BLaER1 treated with 17β-estradiol and CSF1 and Interleukin-3, amounts not matched to agents 10 nM and 100 nM (cell line): Measurements from ENCODE around the gene HAGHL.
"Not testable (repeated sequence)": the region's sequence is repeated elsewhere in the genome, so short reads cannot be mapped to it uniquely, and the experiment has no call there.

ENCODE experiments used
- H3K27ac ChIP-seq, 11 experiments: shearing (Covaris generic); formaldehyde crosslinking; 2 replicates each; pipeline ENCODE4 v1.8.1; 2022
- H3K27me3 ChIP-seq, 11 experiments: shearing (Covaris generic); formaldehyde crosslinking; 2 replicates each; pipeline ENCODE4 v1.8.1; 2022
- H3K36me3 ChIP-seq, 11 experiments: shearing (Covaris generic); formaldehyde crosslinking; 2 replicates each; pipeline ENCODE4 v1.8.1; 2022
- H3K4me1 ChIP-seq, 10 experiments: shearing (Covaris generic); formaldehyde crosslinking; 2 replicates each; pipeline ENCODE4 v1.8.1; 2022
- H3K4me2 ChIP-seq, 11 experiments: shearing (Covaris generic); formaldehyde crosslinking; 2 replicates each; pipeline ENCODE4 v1.8.1; 2022
- H3K4me3 ChIP-seq, 10 experiments: shearing (Covaris generic); formaldehyde crosslinking; 2 replicates each; pipeline ENCODE4 v1.8.1; 2022
- H3K9ac ChIP-seq, 11 experiments: shearing (Covaris generic); formaldehyde crosslinking; 2 replicates each; pipeline ENCODE4 v1.8.1; 2022
- H3K9me3 ChIP-seq, 11 experiments: shearing (Covaris generic); formaldehyde crosslinking; replicated peaks in 1 of 11; 2 replicates each; pipeline ENCODE4 v1.8.1; 2022
- H4K20me1 ChIP-seq, 11 experiments: shearing (Covaris generic); formaldehyde crosslinking; 2 replicates each; pipeline ENCODE4 v1.8.1; 2022
- Cebpa-rat ChIP-seq, 11 experiments: shearing (Covaris generic); IDR thresholded peaks; 2 replicates each; pipeline ENCODE4 v1.8.1; 2022

The HAGHL gene

DNA sequence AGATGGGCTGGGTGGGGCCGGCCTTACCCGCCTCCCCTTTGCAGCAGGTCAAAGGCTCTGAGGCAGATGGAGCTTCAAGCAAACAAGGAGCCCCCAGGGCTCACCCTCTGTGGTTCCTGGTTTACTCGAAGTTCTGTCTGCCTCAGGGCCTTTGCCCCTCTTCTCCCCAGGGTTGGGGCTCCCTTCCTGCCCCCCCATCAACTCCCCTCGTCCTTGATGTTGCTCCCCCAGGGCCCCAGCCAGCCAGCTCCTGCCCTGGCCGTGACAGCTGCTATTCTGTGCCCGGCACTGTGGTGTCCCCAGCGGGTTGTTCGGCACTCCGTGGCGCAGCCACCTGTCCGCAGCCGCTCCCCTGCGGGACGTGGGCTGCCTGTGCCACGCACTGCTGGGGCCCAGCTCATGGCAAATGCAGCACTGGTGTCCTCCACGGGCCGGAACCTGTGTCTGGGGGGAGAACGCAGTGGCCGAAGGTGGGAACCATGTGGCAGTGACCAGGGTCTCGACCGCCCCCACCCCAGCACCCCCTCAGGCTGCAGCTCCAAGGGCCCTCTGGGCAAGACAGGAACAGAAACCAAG lies 16.3 kb upstream of the HAGHL start:
- H3K27ac ChIP-seq: no peak overlapping the region
- peaks cover 67 to 94% (median 89%) of the 10 kb centered on the region in 11 experiments for H3K27me3 ChIP-seq
- peaks cover 15 to 56% (median 47%) of the 10 kb centered on the region in 10 experiments for H3K4me1 ChIP-seq
- no peak overlapping the region; a peak in 1 of 20 replicates for H3K4me3 ChIP-seq
- H3K4me2 ChIP-seq: peak overlapping the region in 9 of 11 experiments; percentile 25 to 82 (median 56); a peak in 17 of 22 replicates
- H3K9me3 ChIP-seq: no peaks in the 10 kb centered on the region
- no peaks in the 10 kb centered on the region for H3K36me3 ChIP-seq
- H4K20me1 ChIP-seq: peaks cover 0 to 79% (median 49%) of the 10 kb centered on the region in 11 experiments; a peak in 18 of 22 replicates
- no peak for TF ChIP-seq Cebpa-rat (IDR thresholded peaks at IDR 0.05)
- H3K9ac ChIP-seq: peak overlapping the region in 4 of 11 experiments; percentile 12 to 23 (median 16); a peak in 3 of 22 replicates

DNA sequence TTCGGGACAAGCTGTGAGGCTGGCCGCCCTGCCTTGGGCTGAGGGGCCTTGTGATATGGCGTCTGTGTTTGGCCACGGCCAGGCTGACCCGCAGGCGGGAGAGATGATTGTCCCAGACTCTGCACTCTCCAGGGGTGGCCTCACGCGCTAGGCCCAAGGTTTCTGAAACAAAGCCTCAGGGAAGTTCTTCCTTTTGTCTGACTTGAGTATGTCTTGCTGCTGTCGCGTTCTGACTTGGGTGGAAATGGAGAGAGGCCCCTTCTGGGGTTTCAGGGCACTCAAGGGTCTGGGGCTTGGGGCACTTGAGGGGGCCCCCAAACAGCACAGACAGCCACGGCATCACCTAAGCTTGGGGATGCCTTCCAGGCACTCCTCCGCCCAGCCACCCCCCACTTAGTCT lies 15.8 kb upstream of the HAGHL start:
- peaks cover 20 to 59% (median 50%) of the 10 kb centered on the region in 10 experiments for H3K4me1 ChIP-seq
- no peak for TF ChIP-seq Cebpa-rat (IDR thresholded peaks at IDR 0.05)

DNA sequence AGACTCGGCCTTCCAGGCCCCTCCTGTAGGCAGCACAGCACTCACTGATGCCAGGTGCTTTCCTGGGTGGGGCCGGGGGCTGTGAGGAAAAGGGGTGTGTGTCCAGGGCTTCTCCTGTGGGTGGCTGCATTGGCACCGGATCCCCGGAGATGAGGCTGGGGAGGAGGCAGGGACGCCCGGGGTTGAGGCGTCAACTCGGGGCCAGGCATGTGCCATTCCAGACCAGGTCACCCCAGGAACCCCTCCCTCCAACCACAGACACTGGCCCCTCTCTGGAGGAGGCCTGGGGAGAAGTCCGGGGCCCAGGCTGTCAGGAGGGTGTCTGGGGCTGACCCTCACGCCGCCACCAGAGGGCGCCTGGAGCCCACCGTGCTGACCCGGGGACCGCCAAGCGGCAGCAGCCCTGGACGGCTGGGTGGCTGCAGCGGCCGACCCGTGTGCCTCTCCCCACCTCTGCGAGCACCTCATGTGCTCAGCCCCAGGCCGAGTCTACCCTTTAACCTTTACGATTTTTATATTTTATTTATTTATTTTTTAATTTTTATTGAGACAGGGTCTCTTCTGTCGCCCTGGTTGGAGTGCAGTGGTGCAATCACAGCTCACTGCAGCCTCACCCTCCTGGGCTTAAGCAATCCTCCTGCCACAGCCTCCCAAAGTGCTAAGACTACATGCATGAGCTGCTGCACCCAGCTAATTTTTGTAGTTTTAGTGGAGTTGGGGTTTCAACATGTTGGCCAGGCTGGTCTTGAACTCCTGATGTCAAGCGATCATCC lies 15.2 kb upstream of the HAGHL start:
- Histone ChIP-seq H3K4me2 (peak overlapping the region in 7 of 11 experiments; percentile 54 to 82 (median 62); a peak in 11 of 22 replicates), H3K9me3 (no peaks in the 10 kb centered on the region), H3K4me3 (no peak overlapping the region), H3K27me3 (peaks cover 67 to 94% (median 89%) of the 10 kb centered on the region in 11 experiments), H3K4me1 (peaks cover 27 to 59% (median 50%) of the 10 kb centered on the region in 10 experiments), H3K9ac (no peak overlapping the region), H3K27ac (no peak overlapping the region), H4K20me1 (peaks cover 0 to 81% (median 52%) of the 10 kb centered on the region in 11 experiments; a peak in 19 of 22 replicates), H3K36me3 (no peaks in the 10 kb centered on the region)
- peak in 1 of 11 experiments; percentile 65; a peak in 1 of 22 replicates for TF ChIP-seq Cebpa-rat (IDR thresholded peaks at IDR 0.05)

More for the DNA sequence above, 15.8 kb upstream of the HAGHL start:
- H3K27ac ChIP-seq: no peak overlapping the region
- H3K9me3 ChIP-seq: no peaks in the 10 kb centered on the region
- H4K20me1 ChIP-seq: peaks cover 0 to 81% (median 52%) of the 10 kb centered on the region in 11 experiments; a peak in 19 of 22 replicates
- peak overlapping the region in 9 of 11 experiments; percentile 25 to 82 (median 56); a peak in 16 of 22 replicates for H3K4me2 ChIP-seq
- H3K4me3 ChIP-seq: no peak overlapping the region; a peak in 1 of 20 replicates
- peak overlapping the region in 4 of 11 experiments; percentile 12 to 23 (median 16); a peak in 3 of 22 replicates for H3K9ac ChIP-seq
- peaks cover 67 to 94% (median 89%) of the 10 kb centered on the region in 11 experiments for H3K27me3 ChIP-seq
- no peaks in the 10 kb centered on the region for H3K36me3 ChIP-seq

DNA sequence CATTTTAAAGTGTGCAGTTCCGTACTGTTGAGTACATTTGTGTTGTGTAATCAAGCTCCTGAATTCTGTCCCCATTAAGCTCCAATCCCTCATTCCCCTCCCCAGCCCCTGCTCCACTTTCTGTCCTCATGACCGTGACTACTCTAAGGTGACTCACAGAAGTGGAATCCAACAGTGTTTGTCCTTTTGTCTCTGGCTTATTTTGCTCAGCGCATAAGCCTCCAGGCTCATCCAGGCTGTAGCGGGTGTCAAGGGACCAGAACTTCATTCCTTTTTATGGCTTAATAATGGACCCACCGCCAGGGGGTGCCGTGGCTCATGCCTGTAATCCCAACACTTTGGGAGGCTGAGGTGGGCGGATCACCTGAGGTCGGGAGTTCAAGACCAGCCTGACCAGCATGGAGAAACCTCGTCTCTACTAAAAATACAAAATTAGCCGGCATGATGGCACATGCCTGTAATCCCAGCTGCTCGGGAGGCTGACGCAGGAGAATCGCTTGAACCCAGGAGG lies 14.1 kb upstream of the HAGHL start:
- H3K4me3 ChIP-seq, H3K27ac ChIP-seq, H3K36me3 ChIP-seq, H3K9ac ChIP-seq, H3K9me3 ChIP-seq, H3K4me2 ChIP-seq: not testable (repeated sequence)
- peaks cover 0 to 81% (median 48%) of the 10 kb centered on the region in 11 experiments; a peak in 19 of 22 replicates for H4K20me1 ChIP-seq
- H3K4me1 ChIP-seq: peaks cover 32 to 66% (median 60%) of the 10 kb centered on the region in 10 experiments
- peaks cover 56 to 92% (median 86%) of the 10 kb centered on the region in 11 experiments for H3K27me3 ChIP-seq

DNA sequence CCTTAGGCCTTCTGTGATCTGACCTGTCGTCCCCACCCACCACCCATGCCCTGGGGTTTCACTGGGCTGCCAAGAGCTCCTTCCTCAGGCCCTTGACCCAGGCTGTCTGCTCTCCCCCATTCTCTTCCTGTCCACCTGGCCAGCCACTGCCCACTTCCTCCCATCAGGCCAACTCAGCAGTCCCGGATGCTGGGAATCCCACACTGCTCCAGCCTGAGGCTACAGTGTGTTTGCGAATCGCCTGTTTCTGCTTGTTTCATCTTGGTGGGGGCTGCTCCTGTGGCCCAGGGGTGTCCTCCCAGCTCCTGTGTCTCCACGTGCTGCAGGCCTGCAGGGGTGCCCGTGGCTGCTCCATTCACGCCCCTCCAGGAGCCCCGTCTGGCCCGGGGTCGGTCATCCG lies 12.8 kb upstream of the HAGHL start:
- Histone ChIP-seq H3K9ac (0 out of 22 replicates have a peak overlapping the region, but pooled peaks of 2 of the 11 experiments have one; percentile 18), H3K4me1 (peaks cover 42 to 79% (median 73%) of the 10 kb centered on the region in 10 experiments), H3K27ac (no peak overlapping the region), H3K4me2 (peak overlapping the region; percentile 91 to 100 (median 100)), H4K20me1 (peaks cover 0 to 81% (median 58%) of the 10 kb centered on the region in 11 experiments; a peak in 19 of 22 replicates), H3K36me3 (no peaks in the 10 kb centered on the region), H3K9me3 (no peaks in the 10 kb centered on the region), H3K4me3 (peak overlapping the region in 2 of 10 experiments; percentile 68 to 74; a peak in 3 of 20 replicates), H3K27me3 (peaks cover 43 to 86% (median 75%) of the 10 kb centered on the region in 11 experiments)
- TF ChIP-seq Cebpa-rat (IDR thresholded peaks at IDR 0.05): no peak

DNA sequence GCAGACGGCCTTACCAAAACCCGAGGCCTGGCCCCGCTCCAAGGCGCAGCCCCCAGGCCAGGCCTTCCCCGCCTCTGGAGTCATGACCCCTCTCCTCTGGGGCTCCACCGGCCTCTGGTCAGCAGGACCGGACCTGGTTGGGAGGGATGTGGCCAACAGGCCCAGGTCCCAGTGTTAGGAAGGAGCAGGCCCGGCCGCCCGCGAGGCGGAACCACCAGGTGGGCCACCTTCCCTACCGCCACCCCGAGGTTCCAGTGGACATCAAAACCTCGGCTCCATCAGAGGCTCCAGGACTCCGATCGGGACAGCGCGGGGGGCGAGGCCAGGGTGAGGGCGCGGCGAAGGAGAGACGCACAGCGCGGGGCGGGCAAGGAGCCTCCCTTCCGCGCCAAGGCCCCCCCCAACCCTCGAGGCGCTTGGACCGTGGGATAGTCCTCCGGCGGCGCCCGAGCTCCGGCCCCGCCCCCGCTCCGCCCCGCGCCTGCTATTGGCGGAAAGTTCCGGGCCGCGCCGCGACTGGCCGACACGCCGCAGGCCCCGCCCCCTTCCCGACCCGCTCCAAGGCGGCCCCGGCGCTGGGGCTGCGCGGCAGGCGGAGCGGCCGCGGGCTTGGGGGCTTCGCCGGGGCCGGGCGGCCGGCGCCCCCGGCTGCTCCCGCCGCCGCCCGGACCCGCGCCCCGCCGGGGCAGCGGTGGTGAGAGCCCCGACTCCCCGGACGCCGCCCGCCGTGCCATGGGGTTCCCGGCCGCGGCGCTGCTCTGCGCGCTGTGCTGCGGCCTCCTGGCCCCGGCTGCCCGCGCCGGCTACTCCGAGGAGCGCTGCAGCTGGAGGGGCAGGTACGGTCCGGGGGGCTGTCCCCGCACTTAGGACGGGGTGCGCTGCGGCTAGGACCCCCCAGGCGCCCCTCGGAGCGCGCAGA lies 12.1 kb upstream of the HAGHL start, which contains the start of gene METRN:
Gene METRN (plus strand): TSS at position 561 of the 919 bp plus-strand sequence. CDS start 172 bp downstream, at position 733.
- H3K4me2 ChIP-seq: peak within 1 kb of the TSS; percentile 91 to 100 (median 100)
- no peak for TF ChIP-seq Cebpa-rat (IDR thresholded peaks at IDR 0.05)
- peaks cover 49 to 81% (median 76%) of the 10 kb centered on the region in 10 experiments for H3K4me1 ChIP-seq
- peak within 1 kb of the TSS; percentile 17 to 80 (median 68); a peak in 19 of 22 replicates for H3K9ac ChIP-seq
- no peaks in the 10 kb centered on the region for H3K36me3 ChIP-seq
- H4K20me1 ChIP-seq: peaks cover 0 to 80% (median 56%) of the 10 kb centered on the region in 11 experiments; a peak in 19 of 22 replicates
- peak within 1 kb of the TSS; percentile 58 to 75 (median 68) for H3K4me3 ChIP-seq
- H3K27me3 ChIP-seq: peaks cover 36 to 79% (median 68%) of the 10 kb centered on the region in 11 experiments
- no peaks in the 10 kb centered on the region for H3K9me3 ChIP-seq
- 0 out of 22 replicates have a peak within 1 kb of the TSS, but pooled peaks of 2 of the 11 experiments have one; percentile 5 to 7 for H3K27ac ChIP-seq

DNA sequence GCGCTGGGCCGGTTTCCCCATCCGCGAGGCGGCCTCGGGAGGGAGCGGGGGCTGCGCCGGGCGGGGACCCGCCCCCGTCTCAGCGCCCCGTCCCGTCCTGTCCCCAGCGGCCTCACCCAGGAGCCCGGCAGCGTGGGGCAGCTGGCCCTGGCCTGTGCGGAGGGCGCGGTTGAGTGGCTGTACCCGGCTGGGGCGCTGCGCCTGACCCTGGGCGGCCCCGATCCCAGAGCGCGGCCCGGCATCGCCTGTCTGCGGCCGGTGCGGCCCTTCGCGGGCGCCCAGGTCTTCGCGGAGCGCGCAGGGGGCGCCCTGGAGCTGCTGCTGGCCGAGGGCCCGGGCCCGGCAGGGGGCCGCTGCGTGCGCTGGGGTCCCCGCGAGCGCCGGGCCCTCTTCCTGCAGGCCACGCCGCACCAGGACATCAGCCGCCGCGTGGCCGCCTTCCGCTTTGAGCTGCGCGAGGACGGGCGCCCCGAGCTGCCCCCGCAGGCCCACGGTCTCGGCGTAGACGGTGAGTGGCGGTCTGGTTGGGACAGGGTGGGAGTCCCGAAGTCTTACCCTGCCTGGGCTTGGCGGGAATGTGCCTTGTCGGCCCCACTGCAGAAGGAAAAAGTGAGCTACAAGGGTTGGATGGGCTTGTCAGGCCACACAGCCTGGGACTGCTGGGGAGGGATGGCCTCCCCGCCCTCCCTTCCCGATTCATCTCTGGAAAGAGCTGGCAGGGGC lies 11.3 kb upstream of the HAGHL start:
- peaks cover 28 to 71% (median 60%) of the 10 kb centered on the region in 11 experiments for H3K27me3 ChIP-seq
- H3K4me1 ChIP-seq: peaks cover 55 to 81% (median 76%) of the 10 kb centered on the region in 10 experiments
- peak overlapping the region; percentile 58 to 75 (median 68) for H3K4me3 ChIP-seq
- H3K9ac ChIP-seq: peak overlapping the region; percentile 17 to 80 (median 68); a peak in 19 of 22 replicates
- TF ChIP-seq Cebpa-rat (IDR thresholded peaks at IDR 0.05): no peak
- H3K27ac ChIP-seq: 0 out of 22 replicates have a peak overlapping the region, but pooled peaks of 2 of the 11 experiments have one; percentile 5 to 7
- H3K4me2 ChIP-seq: peak overlapping the region; percentile 91 to 100 (median 100)
- H4K20me1 ChIP-seq: peaks cover 0 to 77% (median 48%) of the 10 kb centered on the region in 11 experiments; a peak in 18 of 22 replicates
- no peaks in the 10 kb centered on the region for H3K36me3 ChIP-seq
- no peaks in the 10 kb centered on the region for H3K9me3 ChIP-seq
